Medulla oblongata (tissue), 1 donor: Measurements from ENCODE around the gene KRTAP12-2.

Experiments used
- DNase-seq: peaks from one replicate; pipeline ENCODE4 v3.0.0-alpha.2; 2015; ENCODE audit errors: extremely low spot score

The KRTAP12-2 gene, protein sequence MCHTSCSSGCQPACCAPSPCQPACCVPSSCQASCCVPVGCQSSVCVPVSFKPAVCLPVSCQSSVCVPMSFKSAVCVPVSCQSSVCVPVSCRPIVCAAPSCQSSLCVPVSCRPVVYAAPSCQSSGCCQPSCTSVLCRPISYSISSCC

DNA sequence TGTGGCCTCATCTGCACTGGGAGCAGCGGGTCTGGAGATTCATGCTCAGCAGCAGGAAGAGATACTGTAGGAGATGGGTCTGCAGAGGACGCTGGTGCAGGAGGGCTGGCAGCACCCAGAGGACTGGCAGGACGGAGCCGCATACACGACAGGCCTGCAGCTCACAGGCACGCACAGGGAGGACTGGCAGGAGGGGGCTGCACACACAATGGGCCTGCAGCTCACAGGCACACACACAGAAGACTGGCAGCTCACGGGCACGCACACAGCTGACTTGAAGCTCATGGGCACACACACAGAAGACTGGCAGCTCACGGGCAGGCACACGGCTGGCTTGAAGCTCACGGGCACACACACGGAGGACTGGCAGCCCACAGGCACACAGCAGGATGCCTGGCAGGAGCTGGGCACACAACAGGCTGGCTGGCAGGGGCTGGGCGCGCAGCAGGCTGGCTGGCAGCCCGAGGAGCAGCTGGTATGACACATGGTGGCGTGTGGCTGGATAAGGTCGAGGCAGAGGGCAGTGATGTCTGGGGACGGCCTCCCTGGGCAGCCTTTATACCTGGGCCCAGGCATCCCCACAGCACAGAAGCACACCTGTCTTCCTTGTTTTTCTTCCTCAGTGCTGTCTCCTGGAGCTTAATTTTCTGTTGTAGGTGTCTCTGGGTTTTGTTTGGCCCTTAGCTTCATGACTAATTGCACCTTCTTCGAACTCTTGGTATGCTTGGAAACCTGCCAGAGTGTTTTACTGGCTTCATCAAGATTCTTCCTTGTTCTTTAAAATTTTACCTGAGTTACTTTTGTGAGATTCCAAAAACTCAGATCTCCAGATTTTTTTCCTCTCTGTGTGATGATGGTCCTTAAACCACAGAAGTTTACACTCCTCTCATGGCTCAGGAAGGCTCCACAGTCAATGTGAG lies at the start of gene KRTAP12-2:
Gene KRTAP12-2 (minus strand): TSS at position 527 of the 920 bp plus-strand sequence. CDS start 41 bp downstream, at position 486.
- no peak for DNase-seq

DNA sequence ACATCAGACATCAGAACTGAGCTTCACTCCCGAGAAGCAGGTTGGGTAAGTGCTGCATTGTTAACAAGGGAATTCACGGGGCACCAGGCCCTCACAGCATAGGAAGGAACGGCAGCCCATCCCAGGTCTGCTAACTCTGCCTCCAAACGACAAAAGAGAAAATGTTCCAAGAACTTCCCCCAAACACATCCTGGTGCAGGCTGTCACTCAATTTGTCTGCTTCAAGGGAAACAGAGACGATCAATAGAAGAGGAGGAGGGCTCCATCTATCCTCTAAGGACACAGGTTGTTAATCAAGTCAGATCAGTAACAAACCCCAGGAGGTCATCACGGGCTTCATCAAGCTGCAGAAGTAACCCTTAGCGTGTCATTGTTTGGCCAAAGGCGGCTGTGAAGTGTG lies 48.2 kb upstream of the KRTAP12-2 start:
- no peak for DNase-seq

DNA sequence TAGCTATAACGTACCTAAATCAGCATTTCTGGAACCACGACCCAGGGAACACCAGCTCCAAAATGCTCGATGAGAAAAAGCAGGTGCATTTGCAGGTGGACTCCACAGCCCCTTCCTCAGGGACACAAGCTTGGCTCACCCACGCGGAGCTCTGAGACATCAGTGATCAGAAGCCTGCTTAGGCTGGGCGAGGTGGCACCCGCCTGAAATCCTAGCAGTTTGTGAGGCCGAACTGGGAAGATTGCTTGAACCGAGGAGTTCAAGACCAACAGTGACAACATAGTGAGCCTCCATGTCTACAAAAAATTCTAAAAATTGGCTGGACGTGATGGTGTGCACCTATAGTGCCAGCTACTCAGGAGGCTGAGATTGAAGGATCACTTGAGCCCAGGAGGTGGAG lies 47.1 kb upstream of the KRTAP12-2 start:
- no peak for DNase-seq

DNA sequence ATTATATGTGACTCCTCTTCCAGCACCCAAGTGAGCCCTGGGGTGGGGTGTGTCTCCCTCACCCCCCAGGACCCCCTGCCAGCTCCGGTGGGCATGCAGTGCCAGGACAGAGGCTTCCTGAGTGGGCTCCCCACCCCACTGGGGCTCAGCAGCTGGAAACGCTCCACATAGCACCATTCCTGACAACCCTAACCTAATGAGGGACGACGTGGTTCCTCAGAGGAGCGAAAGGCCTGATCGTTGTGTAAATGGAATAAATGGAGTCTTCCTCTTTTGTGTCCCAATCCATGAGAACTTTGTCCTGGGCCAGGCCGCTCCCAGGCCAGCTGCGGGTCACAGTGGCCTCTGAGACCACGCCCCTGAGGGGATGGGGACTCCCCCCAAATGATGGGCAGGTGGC lies 46.4 kb upstream of the KRTAP12-2 start:
- DNase-seq = no peak

DNA sequence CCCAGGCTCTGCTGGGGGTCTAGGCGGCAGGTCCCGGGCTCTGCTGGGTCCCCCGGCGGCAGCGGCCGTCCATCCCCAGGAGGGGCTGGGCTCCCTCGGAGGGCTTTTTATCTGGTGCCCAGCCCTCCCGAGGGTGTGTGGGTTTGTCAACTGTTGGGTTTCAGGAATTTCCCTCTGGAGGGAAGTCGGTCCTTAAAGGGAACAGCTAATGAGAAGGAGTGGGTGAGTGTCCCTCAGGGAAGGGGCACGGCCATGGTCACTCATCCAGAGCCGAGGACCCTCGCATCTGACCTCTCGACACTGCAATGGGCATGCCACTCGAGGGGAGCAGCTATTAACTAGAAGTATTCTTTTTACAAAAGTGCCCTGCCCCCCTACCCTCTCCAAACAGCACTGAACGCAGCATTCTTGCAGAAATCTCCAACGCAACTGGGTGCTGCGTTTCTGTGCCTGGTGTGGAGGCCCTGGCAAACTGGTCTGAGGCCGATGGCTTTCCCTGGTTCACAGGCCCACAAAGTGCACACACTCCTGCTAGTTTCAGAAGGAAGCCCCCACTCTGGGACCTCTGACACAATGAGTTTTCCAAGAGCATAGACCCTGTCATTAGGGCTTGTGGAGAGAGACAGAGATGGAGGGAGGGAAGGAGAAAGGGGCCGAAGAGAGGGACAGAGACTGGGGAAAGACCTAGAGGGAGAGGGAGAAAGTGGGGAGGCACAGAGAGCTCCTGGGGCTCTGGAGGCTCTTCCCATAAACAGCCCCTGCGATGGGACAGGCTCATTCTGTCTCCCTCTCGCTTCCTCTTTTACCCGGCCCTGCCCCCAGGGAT lies 45.7 kb upstream of the KRTAP12-2 start:
- no peak for DNase-seq

DNA sequence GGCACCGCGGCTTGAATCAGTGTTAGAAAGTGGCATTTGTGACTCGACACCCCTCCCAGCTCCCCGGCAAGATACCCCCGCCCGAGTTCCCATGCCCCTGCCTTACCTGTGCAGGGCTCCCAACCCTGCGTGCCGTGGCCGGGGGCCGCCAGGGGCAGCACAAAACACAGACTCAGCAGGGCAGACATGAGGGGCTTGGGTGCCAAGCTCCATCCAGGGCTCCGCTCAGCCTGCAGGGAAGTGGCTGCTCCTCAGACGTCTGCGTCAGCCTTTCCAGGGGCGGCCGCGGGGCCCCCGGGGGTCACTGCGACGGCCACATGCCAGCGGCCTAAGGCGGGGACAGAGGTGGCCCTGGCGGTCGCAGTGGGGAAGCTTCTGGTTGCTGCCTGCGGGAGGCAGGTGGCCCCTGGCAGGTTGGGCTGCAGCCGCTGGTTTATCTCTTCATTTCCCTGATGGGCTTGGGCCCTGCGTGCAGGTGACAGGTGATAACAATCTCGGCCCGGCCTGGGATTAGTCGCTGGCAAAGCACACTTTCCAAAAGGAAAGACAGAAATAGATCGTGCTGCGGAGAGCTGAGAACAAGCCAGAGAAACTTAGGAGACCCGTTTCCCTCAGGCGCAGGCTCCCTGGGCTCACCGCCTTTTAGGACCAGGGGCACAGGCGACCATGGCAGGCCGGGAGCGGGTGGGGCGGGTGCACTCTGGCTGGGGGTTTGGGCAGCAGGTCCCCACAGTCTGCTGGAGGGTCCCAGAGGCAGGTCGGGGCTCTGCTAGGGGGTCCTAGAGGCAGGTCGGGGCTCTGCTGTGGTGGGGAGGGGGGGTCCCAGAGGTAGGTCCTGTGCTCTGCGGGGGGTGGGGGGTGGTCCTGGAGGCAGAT lies 44.8 kb upstream of the KRTAP12-2 start, which contains the start of gene TSPEAR:
Gene TSPEAR (minus strand): TSS at position 246 of the 876 bp plus-strand sequence. CDS start 58 bp downstream, at position 188.
- DNase-seq = no peak

DNA sequence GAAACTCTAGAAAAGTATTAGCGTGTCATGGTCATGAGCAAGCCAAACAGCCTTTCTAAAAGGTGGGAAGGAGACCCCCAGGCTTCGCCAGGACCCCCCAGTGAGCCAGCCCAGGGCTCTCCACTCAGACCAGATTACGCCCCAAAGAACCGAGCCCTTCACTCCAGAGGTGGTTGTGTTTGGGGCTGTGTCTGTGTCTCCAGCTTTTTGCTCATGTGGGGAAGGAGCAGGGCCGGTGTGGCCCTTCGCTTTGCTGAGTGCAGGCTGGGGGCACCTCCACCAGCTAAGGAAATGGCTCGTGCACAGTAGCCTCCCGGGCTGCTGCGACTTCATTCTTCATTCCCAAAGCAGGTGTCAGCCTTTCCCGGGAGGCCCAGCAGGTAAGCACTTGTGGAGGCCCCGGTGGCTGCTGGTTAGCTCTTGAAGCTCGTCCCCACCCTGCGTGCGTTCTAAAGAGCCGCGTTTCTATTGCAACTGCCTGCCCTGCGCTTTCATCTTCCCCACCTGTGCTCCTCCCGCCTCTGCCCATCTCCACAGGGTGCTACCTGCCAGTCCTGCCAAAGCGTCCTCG lies 44.1 kb upstream of the KRTAP12-2 start:
- DNase-seq = no peak

DNA sequence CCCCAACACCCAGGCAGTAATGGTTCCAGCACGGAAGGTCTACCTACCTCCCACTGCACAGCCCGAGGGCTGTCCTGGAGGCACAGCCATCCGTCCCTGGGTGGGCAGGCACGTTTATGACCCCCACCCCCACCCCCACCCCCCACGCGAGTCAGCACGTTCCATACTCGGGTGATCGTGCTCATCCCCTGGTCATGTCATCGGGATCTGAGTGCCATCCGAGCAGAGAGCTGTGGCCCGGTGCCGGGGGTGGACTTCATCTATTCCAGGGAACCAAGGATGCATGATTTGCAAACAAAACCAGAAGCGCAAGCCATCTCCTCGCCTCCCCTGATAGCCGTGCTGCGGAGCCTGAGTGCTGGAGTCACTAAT lies 43.6 kb upstream of the KRTAP12-2 start:
- DNase-seq = no peak

DNA sequence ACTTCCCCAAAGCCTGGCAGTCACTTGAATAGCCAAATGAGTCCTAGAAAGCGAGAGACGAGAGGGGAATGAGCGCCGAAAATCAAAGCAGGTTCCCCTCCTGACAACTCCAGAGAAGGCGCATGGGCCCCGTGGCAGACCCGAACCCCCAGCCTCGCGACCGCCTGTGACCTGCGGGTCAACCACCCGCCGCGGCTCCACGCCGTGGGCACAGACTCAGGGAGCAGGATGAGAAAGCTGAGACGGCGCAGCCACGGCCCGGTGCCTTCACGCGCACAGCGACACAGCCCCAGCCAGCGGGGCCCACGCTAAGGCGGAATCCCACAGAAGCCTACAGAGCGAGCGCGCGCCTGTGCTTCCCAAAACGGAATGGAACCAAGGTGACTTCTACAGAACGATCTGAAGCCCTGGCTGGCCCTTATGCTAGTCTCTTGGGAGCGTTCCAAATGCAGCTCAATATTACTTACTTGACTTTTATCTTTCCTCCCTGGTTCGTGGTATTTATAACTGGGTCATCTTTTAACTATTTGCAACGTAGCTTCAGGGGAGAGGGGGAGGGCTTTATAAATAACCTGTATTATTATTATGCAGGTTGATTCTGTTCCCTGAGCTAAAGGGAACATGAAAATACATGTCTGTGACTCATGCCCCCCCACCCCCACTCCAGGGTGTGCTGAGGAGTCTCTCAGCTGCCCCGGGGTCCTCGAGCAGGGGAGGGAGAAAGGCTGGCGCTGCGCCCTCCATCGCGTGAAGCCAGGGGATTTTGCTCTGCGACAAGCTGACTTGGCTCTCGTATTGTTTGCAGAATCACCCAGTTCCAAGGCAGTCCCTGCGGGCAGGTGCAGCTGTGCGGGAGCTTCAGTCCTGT lies 42.9 kb upstream of the KRTAP12-2 start:
- DNase-seq = no peak

DNA sequence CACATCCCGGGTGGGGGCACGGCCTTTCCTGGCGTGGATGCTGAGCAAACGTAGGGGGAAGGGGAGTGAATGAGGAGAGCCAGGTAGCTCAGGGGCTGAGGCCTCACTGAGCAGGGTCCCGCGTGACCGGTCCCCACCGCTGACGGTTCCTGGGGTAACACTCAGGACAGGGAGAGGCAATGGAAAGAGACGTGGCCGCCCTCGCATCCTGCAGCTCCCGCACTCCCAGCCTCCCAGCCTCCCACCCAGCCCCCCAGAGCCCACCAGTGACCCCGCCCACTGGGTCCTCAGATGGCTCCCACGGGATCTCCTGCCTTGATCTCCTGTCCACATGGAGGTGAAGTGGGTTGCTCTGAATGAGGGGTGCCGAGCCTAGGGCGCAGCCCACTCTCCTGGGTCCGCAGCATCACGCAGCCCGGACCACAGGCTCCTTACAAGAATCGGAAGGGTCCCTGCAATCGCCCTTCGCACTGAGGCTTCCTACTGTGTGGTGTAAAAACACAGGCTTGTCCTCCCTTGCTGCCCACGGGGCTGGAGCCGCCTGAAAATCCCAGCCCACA lies 42.2 kb upstream of the KRTAP12-2 start:
- no peak for DNase-seq

DNA sequence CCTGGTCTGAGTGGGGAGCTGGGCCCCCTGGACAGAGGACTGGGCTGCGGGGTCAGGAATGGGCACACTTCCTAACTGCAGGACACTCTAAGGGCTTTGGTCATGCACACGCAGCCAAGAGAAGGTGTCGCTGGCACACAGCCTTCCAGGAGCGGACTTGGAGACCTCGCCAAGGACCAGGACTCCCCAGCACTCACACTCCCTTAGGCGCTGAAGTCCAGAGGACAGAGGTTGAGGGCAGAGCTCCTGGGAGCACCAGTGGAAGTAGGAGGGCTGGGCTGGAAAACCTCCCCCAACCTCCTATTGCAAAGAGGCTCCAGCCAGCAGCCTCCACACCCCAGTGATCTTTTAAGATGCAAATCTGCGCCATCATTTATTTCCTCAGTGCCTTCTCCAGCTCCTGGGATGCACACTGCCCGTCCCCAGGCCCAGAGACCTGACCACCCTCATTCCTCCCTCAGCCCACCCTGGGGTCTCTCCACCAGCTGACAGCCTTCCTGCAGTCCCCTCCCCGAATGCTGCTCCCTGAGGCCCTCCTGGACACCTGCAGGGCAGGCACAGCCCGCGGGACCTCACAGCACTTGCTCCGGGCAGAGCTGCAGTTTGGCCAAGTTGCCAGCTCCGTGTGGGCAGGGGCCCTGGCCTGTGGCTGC lies 41.6 kb upstream of the KRTAP12-2 start:
- DNase-seq = no peak

DNA sequence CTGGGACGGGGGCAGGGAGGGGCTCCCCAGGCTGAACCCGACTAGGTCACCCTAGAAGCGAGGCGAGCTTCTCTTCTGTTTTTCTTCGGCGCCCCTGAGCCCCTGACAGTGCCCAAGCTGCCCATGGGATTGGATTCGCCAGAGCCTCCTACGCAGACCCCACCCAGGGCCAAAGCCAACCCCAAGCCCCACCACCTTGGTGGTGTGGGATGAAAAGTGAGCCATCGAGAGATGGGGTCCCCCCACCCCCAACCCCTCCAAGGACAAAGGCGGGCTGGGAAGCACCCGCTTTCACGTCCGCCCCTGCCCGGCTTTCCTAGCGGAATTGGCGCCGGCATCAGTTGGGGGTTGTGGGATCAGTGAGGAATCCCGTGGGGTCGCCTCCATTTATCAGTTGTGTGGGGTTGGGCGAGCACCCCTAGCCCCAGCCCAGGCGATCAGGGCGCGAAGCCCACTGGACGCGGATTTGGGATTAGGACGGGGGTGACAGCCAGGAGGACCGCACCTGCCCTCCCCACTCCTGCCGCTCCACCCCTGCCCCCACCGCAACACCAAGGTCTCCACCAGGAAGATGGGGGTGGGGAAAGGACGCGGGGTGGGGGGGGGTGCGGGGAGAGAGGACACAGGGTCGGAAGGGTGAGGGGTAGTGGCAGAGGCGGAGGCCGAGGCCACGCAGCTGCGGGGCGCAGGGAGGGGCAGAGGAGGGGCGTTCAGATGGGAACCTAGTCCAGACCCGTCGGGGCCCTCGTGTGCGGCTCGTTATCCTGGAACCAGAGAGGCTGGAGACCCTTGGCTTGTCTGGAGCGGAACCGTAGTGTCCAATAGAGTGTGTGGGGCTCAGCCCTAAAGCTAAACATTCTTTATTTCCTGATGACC lies 40.2 kb upstream of the KRTAP12-2 start:
- DNase-seq = no peak

DNA sequence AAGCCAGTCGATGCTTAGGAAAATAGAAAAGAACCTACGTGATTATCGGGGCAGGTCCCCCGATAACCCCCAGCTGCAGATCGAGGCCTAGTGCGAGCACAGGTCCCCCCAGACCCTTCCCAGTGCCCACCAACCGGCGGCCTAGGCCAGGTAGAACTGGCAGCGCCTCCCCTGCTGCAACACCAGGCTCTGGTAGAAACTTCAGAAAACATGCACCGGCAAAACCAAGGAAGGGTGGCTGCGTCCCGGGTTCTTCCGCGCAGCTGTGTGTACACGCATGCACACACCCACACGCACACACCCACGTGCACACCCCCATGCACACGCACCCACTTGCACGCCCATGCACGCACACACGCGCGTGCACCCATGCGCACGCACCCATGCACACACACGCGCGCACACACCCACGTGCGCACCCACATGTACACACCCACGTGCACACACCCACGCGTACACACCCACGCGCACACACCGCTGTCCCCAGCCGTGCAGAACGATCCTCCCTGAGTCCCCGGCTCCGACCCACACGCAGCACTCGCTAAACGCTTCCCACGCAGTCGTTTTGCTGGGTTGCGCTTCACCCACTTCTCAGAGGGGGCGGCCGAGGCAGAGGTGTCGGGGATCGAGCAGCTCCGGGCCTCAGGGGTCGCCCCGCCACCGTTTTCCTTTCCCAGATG lies 39.4 kb upstream of the KRTAP12-2 start:
- DNase-seq = no peak

DNA sequence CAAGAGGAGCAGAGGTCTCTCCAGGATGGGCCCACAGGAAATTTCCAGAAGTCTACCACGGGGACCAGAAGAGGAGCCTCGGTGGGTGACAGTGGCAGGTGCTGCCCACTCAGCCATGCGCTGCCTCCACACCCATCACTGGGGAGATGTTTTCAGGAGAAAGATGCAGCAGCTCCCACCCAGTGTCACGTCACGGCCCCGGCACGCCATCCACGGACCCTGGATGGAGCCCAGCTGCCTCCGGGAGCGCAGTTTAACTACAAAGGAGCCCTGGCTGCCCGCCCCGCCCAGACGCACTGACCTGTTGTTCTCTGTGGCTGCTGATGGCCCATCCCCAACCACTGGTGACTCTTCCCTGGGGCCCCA lies 37.9 kb upstream of the KRTAP12-2 start:
- DNase-seq = no peak

DNA sequence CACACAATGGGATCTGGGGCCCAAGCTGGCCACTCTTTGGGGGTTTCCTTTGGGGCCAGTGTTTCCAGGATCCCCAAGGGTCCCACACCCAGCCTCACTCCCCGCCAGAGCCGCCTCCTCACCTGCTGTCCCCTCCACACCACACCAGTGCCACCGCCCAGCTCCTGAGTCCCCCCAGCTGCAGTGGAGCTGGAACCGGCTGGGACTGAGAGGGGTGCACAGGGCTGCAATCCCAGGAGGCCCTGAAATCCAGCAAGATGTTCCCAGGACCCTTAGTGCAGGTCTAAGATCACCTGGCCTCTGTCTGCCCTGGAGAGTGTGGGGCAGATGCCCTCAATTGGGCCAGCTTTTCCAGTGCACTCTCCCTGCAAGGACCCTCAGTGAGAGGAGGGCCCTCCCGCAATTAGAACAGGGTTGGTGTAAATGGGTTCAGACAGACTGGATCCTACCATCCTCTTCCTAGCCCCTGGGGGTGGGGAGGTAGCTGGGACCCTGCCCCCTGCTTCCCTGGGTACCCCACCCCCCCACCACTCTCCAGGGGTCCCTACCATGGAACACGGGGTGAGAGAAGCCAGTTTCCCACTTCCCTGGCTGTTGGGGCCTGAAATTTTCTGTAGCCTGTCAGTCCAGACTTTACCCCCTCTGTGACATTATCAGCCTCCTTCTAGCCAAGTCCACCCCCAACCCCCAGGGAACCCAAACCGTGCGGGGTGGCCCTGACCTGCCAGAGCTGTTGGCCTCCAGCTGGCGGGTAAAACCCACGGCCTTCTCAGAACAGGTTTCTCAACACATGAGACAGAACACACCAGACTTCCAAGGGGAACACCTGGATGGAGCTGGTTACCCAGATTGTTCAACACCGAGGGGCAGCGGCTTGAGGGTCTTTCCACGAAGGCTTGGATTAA lies 37.3 kb upstream of the KRTAP12-2 start:
- DNase-seq = no peak

DNA sequence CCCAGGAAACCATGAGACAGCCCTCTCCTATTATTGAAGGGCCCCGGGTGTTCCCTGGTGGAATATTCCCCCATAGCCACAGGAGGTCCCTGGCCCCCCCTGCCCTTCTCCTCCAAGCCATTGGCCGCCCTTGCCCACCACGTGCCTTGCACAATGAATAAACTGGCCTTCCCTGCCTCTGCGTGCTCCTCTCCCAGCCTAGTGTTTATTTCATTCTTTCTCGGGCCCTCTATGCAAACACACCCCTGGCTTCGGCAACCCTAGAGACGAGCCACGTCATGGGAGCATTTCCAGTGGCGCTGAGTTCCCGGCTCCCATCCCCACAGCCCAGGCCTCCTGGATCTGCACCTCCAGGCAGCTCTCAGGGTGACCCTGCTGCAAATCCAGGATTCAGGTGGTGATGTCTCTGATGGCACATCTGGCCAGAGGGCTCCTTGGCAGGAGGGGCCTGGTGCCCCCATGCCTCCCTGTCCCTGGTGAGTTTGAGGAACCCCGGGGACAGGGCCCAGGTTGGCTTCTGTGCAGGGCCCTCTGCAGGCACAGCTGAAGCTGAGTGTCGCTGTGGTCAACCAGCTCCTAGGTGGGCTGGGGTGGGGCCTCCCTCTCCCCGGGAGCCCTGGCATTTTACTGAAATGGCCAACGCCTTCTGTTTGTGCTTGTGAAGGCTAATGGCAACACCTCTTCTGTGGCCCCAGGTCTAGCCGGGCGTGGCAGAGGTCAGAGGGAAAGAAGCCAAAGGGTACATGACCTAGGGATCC lies 36.4 kb upstream of the KRTAP12-2 start:
- DNase-seq = no peak
